ENCODE measurements around the gene DOCK9.
"Not testable (repeated sequence)": the region's sequence is repeated elsewhere in the genome, so short reads cannot be mapped to it uniquely, and the experiment has no call there.

Gene DOCK9

GRCh38 chr13:98821372-98822224 lies 156.3 kb downstream of the DOCK9 start:
- TF ChIP-seq, protein P1, sequence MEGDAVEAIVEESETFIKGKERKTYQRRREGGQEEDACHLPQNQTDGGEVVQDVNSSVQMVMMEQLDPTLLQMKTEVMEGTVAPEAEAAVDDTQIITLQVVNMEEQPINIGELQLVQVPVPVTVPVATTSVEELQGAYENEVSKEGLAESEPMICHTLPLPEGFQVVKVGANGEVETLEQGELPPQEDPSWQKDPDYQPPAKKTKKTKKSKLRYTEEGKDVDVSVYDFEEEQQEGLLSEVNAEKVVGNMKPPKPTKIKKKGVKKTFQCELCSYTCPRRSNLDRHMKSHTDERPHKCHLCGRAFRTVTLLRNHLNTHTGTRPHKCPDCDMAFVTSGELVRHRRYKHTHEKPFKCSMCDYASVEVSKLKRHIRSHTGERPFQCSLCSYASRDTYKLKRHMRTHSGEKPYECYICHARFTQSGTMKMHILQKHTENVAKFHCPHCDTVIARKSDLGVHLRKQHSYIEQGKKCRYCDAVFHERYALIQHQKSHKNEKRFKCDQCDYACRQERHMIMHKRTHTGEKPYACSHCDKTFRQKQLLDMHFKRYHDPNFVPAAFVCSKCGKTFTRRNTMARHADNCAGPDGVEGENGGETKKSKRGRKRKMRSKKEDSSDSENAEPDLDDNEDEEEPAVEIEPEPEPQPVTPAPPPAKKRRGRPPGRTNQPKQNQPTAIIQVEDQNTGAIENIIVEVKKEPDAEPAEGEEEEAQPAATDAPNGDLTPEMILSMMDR (IDR thresholded peaks at IDR 0.05; ENCODE audit: extremely low read depth, missing control alignments) = no peak
- DNase-seq (ENCODE audit: low spot score) = no peak

DNA sequence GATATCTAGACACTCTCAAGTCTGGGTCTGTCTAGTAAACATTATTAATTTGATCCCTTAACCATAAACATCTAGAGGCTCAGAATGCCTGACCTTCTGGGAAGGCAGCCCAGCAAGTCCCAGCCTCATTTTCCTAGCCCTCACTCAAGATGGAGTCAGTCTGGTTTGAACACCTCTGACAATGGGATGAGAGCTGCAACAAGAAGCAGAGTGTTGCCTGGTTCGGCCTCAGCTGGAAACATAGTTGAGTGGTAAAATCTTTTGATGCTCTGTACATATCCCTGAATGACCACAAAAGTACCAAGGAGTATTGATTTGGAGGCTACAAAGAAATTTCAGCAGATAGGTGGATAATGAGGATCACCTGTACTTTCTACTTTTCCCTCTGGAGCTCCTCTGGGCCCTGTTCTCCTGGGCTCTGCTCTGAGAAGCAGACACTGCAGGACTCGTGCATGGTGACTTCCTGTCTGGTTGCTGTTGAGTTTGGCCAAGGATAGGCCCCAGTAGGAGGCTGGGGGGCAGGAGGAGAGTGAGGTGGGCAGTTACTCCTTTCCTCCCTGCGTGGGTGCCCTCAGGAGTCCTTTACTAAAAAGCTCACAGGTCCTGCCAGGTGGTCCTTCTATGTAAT lies 157.0 kb downstream of the DOCK9 start:
- TF ChIP-seq, protein P1 (IDR thresholded peaks at IDR 0.05; ENCODE audit: extremely low read depth, missing control alignments) = no peak
- DNase-seq (ENCODE audit: low spot score) = no peak

GRCh38 chr13:98820300-98820699 lies 157.6 kb downstream of the DOCK9 start:
- TF ChIP-seq, protein P1 (IDR thresholded peaks at IDR 0.05; ENCODE audit: extremely low read depth, missing control alignments) = no peak
- no peak for DNase-seq (ENCODE audit: low spot score)

DNA sequence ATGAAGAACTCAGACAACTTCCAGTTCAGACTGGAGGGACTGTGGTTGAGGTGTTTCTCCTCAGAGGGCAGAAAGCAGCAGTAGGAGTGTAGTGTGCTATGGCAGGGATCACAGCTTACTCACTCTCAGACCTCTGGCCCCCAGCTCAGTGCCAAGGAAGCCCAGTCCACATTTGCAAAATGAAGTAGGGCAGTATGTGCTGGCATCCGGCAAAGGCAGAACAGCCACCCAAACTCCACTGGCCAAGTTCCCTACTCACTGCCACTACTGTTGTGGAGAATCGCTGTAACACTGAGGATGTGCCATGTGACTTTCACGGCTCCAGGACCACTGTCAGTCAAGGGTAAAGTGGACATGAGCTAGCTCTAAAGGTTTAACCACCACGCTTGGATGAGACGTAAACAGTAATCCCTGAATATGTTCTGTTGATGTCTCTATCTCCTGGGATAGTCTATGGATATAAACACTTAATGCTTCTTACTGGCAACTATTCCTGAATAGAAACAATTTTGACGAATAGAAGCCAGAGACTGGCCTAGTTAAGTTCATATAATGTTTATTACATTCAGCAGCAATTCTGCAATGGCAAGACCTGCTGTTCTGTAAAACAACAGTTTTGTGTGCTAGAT lies 158.4 kb downstream of the DOCK9 start:
- DNase-seq (ENCODE audit: low spot score) = no peak
- TF ChIP-seq, protein P1 (IDR thresholded peaks at IDR 0.05; ENCODE audit: extremely low read depth, missing control alignments) = no peak

DNA sequence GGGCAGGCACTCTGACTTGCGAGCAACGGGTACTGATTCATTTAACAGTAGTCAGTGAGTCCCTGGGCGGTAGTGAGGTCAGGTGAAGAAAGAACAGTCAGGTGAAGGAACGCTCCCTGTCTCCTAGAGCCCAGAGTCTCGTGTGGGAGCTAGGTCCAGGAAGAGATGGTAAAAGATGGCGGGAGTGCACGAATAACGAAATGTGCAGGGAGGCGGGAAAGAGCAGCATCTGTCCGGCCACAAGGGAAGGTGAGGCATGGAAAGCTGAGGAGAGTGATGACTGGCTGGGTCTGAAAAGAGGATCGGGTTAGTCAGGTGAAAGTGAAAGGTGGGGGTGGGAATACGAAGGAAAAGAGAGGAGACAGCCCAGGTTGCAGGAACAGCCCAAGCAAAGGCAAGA lies 161.5 kb downstream of the DOCK9 start:
- TF ChIP-seq, protein P1 (IDR thresholded peaks at IDR 0.05; ENCODE audit: extremely low read depth, missing control alignments) = no peak
- DNase-seq (ENCODE audit: low spot score) = no peak

- TF ChIP-seq, protein P1 (IDR thresholded peaks at IDR 0.05; ENCODE audit: extremely low read depth, missing control alignments) = no peak
These were observed 163.9 kb downstream of the DOCK9 start for GRCh38 chr13:98813993-98814392.

DNA sequence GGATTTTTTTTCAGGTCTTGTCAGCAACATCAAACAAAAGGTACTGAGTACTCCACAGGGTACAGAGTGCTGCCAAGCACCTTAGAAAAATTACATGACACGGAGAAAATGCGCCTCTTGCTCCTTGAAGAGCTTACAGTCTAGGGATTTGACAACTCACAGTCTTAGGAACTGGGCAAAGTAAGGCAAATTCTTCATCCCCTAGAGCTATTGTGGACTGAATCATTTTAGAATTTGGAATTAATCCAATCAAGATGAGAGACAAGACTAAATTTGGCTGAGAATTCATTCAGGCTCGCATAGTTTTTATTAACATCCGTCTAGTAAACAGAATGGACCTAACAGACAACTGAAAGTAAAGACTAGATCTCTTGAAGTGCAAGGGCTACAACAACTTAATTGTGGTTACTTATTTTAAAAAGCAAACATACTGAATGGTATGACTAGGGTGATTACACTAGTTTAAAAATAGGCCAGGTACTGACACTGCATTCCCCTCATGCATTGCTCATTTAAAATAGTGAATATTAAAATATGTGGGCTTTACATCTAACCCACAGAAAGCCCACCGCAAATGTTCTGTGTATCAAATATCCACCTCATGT lies 165.6 kb downstream of the DOCK9 start:
- not testable (repeated sequence) for DNase-seq (ENCODE audit: low spot score)

More at GRCh38 chr13:98813993-98814392, 163.9 kb downstream of the DOCK9 start:
- no peak for DNase-seq (ENCODE audit: low spot score)
